B cell (primary cell): ENCODE results near the gene KRT4. TPM values are rescaled to one million over a fixed set of nuclear protein-coding genes. Genes with fewer than 3 reads are reported as not detected.

Experiments used
- ATAC-seq: fragments of 200-7000 bp; cut with Tn5 transposase; one replicate; pipeline ENCODE4 v1.10.0; 2021; ENCODE audit warnings: low read depth, mild to moderate bottlenecking, moderate number of reproducible peaks, moderate library complexity
- CTCF ChIA-PET: fragments of 350-600 bp; sonication (Branson Sonifier 250); formaldehyde crosslinking; loops from one replicate; lab custom pipeline; 2021; ENCODE audit warnings: antibody characterized with exemption, inconsistent platforms; lab: Charles Lee
- POLR2A ChIA-PET: fragments of 350-600 bp; sonication (Branson Sonifier 250); formaldehyde crosslinking; loops from one replicate; lab custom pipeline; 2021; ENCODE audit warnings: antibody characterized with exemption; lab: Charles Lee
- DNase-seq: peaks from one replicate; pipeline ENCODE4 v3.0.0; 2013
- H2AFZ ChIP-seq: 2 replicates; pipeline ENCODE4 v1.6.1; 2012; ENCODE audit warnings: mild to moderate bottlenecking, low read depth, low read length; ENCODE audit not compliant: insufficient read depth, poor library complexity, severe bottlenecking
- H3K27ac ChIP-seq, 2 donors: 1 replicate in 1 of 2; 2 replicates in 1 of 2; pipeline ENCODE4 v1.5.1; 2012 to 2013; ENCODE audit warnings: low read length in 2 of 2, mild to moderate bottlenecking in 2 of 2, moderate library complexity in 1 of 2
- H3K27me3 ChIP-seq, 4 experiments: fragments of 200-600 bp in 1 of 4; sonication (generic) in 1 of 4; replicated peaks in 1 of 4; 1 replicate in 2 of 4; 2 replicates in 2 of 4; pipeline versions ENCODE4 v1.6.1 to v1.7.0; 2013 to 2016; ENCODE audit warnings: low read length in 3 of 4, mild to moderate bottlenecking in 2 of 4, mixed read lengths in 1 of 4, moderate library complexity in 1 of 4; ENCODE audit not compliant: insufficient read depth in 4 of 4, control insufficient read depth in 3 of 4; ENCODE audit errors: control extremely low read depth in 1 of 4
- H3K36me3 ChIP-seq, 2 experiments: replicated peaks in 1 of 2; 1 replicate in 1 of 2; 2 replicates in 1 of 2; pipeline versions ENCODE4 v1.6.1 to v1.7.1; 2013; ENCODE audit warnings: low read length in 1 of 2; ENCODE audit not compliant: insufficient read depth in 2 of 2, control insufficient read depth in 1 of 2; ENCODE audit errors: control extremely low read depth in 1 of 2, extremely low read depth in 1 of 2
- H3K4me1 ChIP-seq, 2 donors: fragments of 200-600 bp in 1 of 2; sonication (generic) in 1 of 2; 1 replicate in 1 of 2; 2 replicates in 1 of 2; pipeline versions ENCODE4 v1.5.1 to v1.6.1; 2013 to 2017; ENCODE audit warnings: low read length in 2 of 2; ENCODE audit not compliant: control insufficient read depth in 2 of 2, insufficient read depth in 2 of 2
- H3K4me2 ChIP-seq: replicated peaks from 2 replicates; pipeline ENCODE3; 2012; ENCODE audit warnings: mild to moderate bottlenecking, low read depth, low read length; ENCODE audit not compliant: poor library complexity, severe bottlenecking
- H3K4me3 ChIP-seq, 5 experiments: fragments of 200-600 bp in 1 of 5; sonication (generic) in 1 of 5; 1 replicate in 3 of 5; 2 replicates in 2 of 5; pipeline versions ENCODE4 v1.5.1 to v1.7.0; 2011 to 2016; ENCODE audit warnings: low read length in 4 of 5, mild to moderate bottlenecking in 4 of 5, low read depth in 2 of 5, control low read depth in 1 of 5, moderate library complexity in 1 of 5; ENCODE audit not compliant: insufficient read depth in 1 of 5; ENCODE audit errors: control extremely low read depth in 1 of 5, extremely low read depth in 1 of 5
- H3K79me2 ChIP-seq: fragments of 200-600 bp; sonication (generic); one replicate; pipeline ENCODE4 v1.6.0; 2016; ENCODE audit warnings: low read length; ENCODE audit not compliant: control insufficient read depth, insufficient read depth
- H3K9ac ChIP-seq: fragments of 200-600 bp; sonication (generic); 2 replicates; pipeline ENCODE4 v1.6.1; 2017; ENCODE audit warnings: mild to moderate bottlenecking, low read length, moderate library complexity
- H3K9me3 ChIP-seq, 3 donors: one replicate each; pipeline versions ENCODE4 v1.6.1 to v1.7.1; 2013; ENCODE audit warnings: low read length in 2 of 3; ENCODE audit not compliant: control insufficient read depth in 2 of 3, insufficient read depth in 1 of 3; ENCODE audit errors: control extremely low read depth in 1 of 3
- H4K20me1 ChIP-seq: 2 replicates; pipeline ENCODE4 v1.6.0; 2012; ENCODE audit warnings: mild to moderate bottlenecking, low read length; ENCODE audit not compliant: insufficient read depth, control insufficient read depth, poor library complexity, severe bottlenecking
- H3K27ac Mint-ChIP-seq: one replicate; pipeline ENCODE4 v1.8.0; 2021; ENCODE audit warnings: mixed read lengths
- H3K27me3 Mint-ChIP-seq: one replicate; pipeline ENCODE4 v1.8.0; 2021; ENCODE audit warnings: mixed read lengths
- H3K4me1 Mint-ChIP-seq: one replicate; pipeline ENCODE4 v1.8.0; 2021; ENCODE audit warnings: mixed read lengths
- H3K4me3 Mint-ChIP-seq: one replicate; pipeline ENCODE4 v1.8.0; 2021; ENCODE audit warnings: mixed read lengths
- H3K9me3 Mint-ChIP-seq: one replicate; pipeline ENCODE4 v1.8.0; 2022; ENCODE audit warnings: mixed read lengths; ENCODE audit not compliant: insufficient read depth
- EZH2 ChIP-seq: IDR thresholded peaks from 2 replicates; pipeline ENCODE4 v1.6.1; 2012; ENCODE audit warnings: borderline replicate concordance, low read depth, mild to moderate bottlenecking, moderate library complexity, low read length; ENCODE audit not compliant: insufficient read depth, poor library complexity, severe bottlenecking
- WGBS: methylation state at CpG from one replicate; pipeline ENCODE4 v1.1.5; 2013; ENCODE audit warnings: missing lambda C conversion rate; ENCODE audit not compliant: insufficient coverage; 5-methylcytosine and 5-hydroxymethylcytosine counted together
- intact Hi-C: fragments of 100-400 bp; cut with micrococcal nuclease; formaldehyde crosslinking; loops from one replicate; pipeline ENCODE4 v1.10.0; 2022
- polyA plus RNA-seq: library from polyadenylated mRNA; depleted of rRNA; stranded (reverse); fragments of >200 nt; gene quantifications from 2 replicates; pipeline ENCODE4 v1.2.3, GENCODE V29; 2012
- total RNA-seq, 2 donors: library from RNA; stranded (reverse); fragments of 120-200 nt in 1 of 2; gene quantifications; 1 replicate in 1 of 2; 2 replicates in 1 of 2; pipeline versions ENCODE4 v1.2.3 to v1.2.4, GENCODE V29; 2013 to 2022
- TF ChIP-seq, protein P1 (sequence below): fragments of 200-600 bp; IDR thresholded peaks from one replicate; pipeline ENCODE4 v1.8.0; 2022; ENCODE audit warnings: antibody characterized with exemption, mild to moderate bottlenecking

Gene KRT4
- total and polyA plus RNA-seq, 2 donors (not counting 1 experiment from before 2014, with no cell fraction given), result not detected

DNA sequence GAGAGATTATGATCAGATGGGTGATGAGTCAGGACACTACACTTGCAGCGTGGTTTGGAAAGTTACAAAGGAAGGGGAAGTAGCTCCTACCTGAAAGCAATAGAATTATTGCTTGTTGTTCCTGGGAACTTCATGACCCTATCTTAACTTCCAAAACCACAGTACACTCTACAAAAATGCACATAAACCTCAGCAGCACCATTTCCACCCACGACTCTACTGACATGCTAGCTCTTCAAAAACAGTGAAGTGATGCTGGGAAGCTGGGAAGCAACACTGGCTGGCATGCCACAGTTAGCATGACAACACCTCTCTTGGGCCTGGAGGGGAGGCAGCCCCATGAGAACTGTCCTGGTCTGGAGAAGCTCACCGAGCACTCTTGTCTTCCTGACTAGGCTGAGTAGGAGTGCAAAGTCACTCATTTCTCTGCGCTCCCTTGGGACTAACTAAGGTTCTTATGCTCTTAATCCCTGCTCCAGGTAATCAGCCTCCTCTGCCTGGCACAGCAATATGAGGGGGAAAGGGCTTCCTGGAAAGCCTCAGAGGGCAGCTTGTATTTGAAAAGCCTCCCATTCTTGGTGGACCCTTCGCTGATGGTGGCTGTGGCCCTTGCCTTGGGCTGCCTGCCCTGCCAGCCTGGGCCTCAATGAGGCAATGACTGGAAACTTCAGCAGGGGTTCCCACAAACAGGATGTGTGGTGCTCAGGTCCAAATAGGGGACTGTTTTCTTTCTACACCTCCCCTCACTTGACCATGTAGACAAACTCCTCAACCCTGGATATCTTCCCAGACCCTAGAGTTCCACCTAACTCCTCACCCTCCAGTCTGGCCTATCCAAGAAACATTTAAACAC lies 19.2 kb downstream of the KRT4 start:
- H3K9me3 ChIP-seq, result peaks cover 0 to 5% (median 0%) of the 10 kb centered on the region in 3 donors
- H3K4me1 ChIP-seq, result no peaks in the 10 kb centered on the region
- Mint-ChIP-seq H3K27me3 (peaks cover 33% of the 10 kb centered on the region), H3K9me3 (no peaks in the 10 kb centered on the region), H3K4me3 (no peak overlapping the region), H3K27ac (no peak overlapping the region), H3K4me1 (no peaks in the 10 kb centered on the region)
- H3K4me3 ChIP-seq, result no peak overlapping the region
- no peak overlapping the region for H3K27ac ChIP-seq
- H4K20me1 ChIP-seq, result no peaks in the 10 kb centered on the region
- H3K27me3 ChIP-seq, result peaks cover 0 to 9% (median 4%) of the 10 kb centered on the region in 4 experiments
- 76% methylated on average over 4 of the region's 5 CpGs for WGBS
- TF ChIP-seq, protein P1, sequence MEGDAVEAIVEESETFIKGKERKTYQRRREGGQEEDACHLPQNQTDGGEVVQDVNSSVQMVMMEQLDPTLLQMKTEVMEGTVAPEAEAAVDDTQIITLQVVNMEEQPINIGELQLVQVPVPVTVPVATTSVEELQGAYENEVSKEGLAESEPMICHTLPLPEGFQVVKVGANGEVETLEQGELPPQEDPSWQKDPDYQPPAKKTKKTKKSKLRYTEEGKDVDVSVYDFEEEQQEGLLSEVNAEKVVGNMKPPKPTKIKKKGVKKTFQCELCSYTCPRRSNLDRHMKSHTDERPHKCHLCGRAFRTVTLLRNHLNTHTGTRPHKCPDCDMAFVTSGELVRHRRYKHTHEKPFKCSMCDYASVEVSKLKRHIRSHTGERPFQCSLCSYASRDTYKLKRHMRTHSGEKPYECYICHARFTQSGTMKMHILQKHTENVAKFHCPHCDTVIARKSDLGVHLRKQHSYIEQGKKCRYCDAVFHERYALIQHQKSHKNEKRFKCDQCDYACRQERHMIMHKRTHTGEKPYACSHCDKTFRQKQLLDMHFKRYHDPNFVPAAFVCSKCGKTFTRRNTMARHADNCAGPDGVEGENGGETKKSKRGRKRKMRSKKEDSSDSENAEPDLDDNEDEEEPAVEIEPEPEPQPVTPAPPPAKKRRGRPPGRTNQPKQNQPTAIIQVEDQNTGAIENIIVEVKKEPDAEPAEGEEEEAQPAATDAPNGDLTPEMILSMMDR, result no peak
- no peak for TF ChIP-seq EZH2
- no peak overlapping the region for H2AFZ ChIP-seq
- intact Hi-C loops, result no loop called here
- ATAC-seq (no peak), DNase-seq (no peak)
- no peaks in the 10 kb centered on the region for H3K36me3 ChIP-seq
- no peak overlapping the region for H3K9ac ChIP-seq
- POLR2A ChIA-PET, result no interaction called here
- CTCF ChIA-PET, result no interaction called here
- no peaks in the 10 kb centered on the region for H3K79me2 ChIP-seq
- no peak overlapping the region for H3K4me2 ChIP-seq
